Smooth muscle cell (in vitro differentiated cells): ENCODE results near the gene NKAIN4. TPM values are rescaled to one million over a fixed set of nuclear protein-coding genes. Genes with fewer than 3 reads are reported as not detected.

Experiments
- DNase-seq: peaks from one replicate; lab custom pipeline; 2025; ENCODE audit not compliant: unreplicated experiment; lab: John Stamatoyannopoulos, UW
- H2AFZ ChIP-seq: fragments of 200-600 bp; sonication (generic); 2 replicates; pipeline ENCODE4 v1.6.0; 2016; ENCODE audit warnings: antibody characterized with exemption, low read depth, mild to moderate bottlenecking
- H3F3A ChIP-seq: fragments of 200-600 bp; sonication (generic); 2 replicates; pipeline ENCODE4 v1.6.0; 2017; ENCODE audit warnings: antibody characterized with exemption, low read depth
- H3K27ac ChIP-seq: fragments of 200-600 bp; sonication (generic); 2 replicates; pipeline ENCODE4 v1.5.1; 2016; ENCODE audit warnings: low read depth, mild to moderate bottlenecking
- H3K27me3 ChIP-seq: fragments of 200-600 bp; sonication (generic); 2 replicates; pipeline ENCODE4 v1.6.1; 2016; ENCODE audit warnings: low read depth, mild to moderate bottlenecking
- H3K36me3 ChIP-seq: fragments of 200-600 bp; sonication (generic); 2 replicates; pipeline ENCODE4 v1.5.1; 2016; ENCODE audit warnings: low read depth
- H3K4me1 ChIP-seq: fragments of 200-600 bp; sonication (generic); 2 replicates; pipeline ENCODE4 v1.5.1; 2016; ENCODE audit warnings: low read depth
- H3K4me2 ChIP-seq: fragments of 200-600 bp; sonication (generic); 2 replicates; pipeline ENCODE4 v1.6.0; 2016; ENCODE audit warnings: mild to moderate bottlenecking
- H3K4me3 ChIP-seq: fragments of 200-600 bp; sonication (generic); 2 replicates; pipeline ENCODE4 v1.5.1; 2016; ENCODE audit warnings: mild to moderate bottlenecking
- H3K79me2 ChIP-seq: fragments of 200-600 bp; sonication (generic); 2 replicates; pipeline ENCODE4 v1.6.0; 2016; ENCODE audit warnings: low read depth, mild to moderate bottlenecking
- H3K9ac ChIP-seq: fragments of 200-600 bp; sonication (generic); 2 replicates; pipeline ENCODE4 v1.6.0; 2016; ENCODE audit warnings: low read depth
- H3K9me3 ChIP-seq: fragments of 200-600 bp; sonication (generic); replicated peaks from 2 replicates; pipeline ENCODE4 v1.5.1; 2016; ENCODE audit warnings: low read depth
- H4K20me1 ChIP-seq: fragments of 200-600 bp; sonication (generic); 2 replicates; pipeline ENCODE4 v1.6.0; 2016; ENCODE audit warnings: low read depth
- WGBS: methylation state at CpG from one replicate; pipeline ENCODE4 v1.1.7; 2016; ENCODE audit warnings: low lambda C conversion rate; 5-methylcytosine and 5-hydroxymethylcytosine counted together
- polyA plus RNA-seq: library from polyadenylated mRNA; unstranded; fragments of >200 nt; fragmentation: Nextera tagmentation; extraction: Ambion mirVana; gene quantifications from 2 replicates; pipeline ENCODE4 v1.2.1, GENCODE V29; 2016
- total RNA-seq: library from RNA; depleted of rRNA; stranded (reverse); fragments of >200 nt; gene quantifications from 2 replicates; pipeline ENCODE4 v1.2.3, GENCODE V29; 2014
- TF ChIP-seq, protein P1 (sequence below): fragments of 200-600 bp; sonication (generic); IDR thresholded peaks from 2 replicates; pipeline ENCODE4 v1.5.1; 2017; ENCODE audit warnings: borderline replicate concordance, mild to moderate bottlenecking, antibody characterized with exemption; ENCODE audit not compliant: insufficient read depth, poor library complexity, severe bottlenecking

Gene NKAIN4
- total and polyA plus RNA-seq, 2 experiments from 2014 or later: 19.8 to 50.0 TPM

- peaks cover 99% of the 10 kb centered on the region for H4K20me1 ChIP-seq
- H3K9me3 ChIP-seq: no peaks in the 10 kb centered on the region
- 97% methylated on average over 37 of the region's 38 CpGs for WGBS
Measured at GRCh38 chr20:63281742-63282665, 27.7 kb upstream of the NKAIN4 start.

GRCh38 chr20:63280929-63281545 is 26.8 kb upstream of the NKAIN4 start:
- Histone ChIP-seq H3K36me3 (peaks cover 9% of the 10 kb centered on the region), H3K9ac (no peak overlapping the region), H4K20me1 (peaks cover 99% of the 10 kb centered on the region), H3K4me1 (no peaks in the 10 kb centered on the region), H3K4me3 (no peak overlapping the region), H3K27me3 (no peaks in the 10 kb centered on the region), H3K4me2 (no peak overlapping the region), H3K9me3 (no peaks in the 10 kb centered on the region), H3K27ac (no peak overlapping the region), H3K79me2 (peaks cover 30% of the 10 kb centered on the region), H2AFZ (no peak overlapping the region), H3F3A (no peaks in the 10 kb centered on the region)
- 87% methylated on average over 16 of the region's 19 CpGs for WGBS
- TF ChIP-seq, protein P1, sequence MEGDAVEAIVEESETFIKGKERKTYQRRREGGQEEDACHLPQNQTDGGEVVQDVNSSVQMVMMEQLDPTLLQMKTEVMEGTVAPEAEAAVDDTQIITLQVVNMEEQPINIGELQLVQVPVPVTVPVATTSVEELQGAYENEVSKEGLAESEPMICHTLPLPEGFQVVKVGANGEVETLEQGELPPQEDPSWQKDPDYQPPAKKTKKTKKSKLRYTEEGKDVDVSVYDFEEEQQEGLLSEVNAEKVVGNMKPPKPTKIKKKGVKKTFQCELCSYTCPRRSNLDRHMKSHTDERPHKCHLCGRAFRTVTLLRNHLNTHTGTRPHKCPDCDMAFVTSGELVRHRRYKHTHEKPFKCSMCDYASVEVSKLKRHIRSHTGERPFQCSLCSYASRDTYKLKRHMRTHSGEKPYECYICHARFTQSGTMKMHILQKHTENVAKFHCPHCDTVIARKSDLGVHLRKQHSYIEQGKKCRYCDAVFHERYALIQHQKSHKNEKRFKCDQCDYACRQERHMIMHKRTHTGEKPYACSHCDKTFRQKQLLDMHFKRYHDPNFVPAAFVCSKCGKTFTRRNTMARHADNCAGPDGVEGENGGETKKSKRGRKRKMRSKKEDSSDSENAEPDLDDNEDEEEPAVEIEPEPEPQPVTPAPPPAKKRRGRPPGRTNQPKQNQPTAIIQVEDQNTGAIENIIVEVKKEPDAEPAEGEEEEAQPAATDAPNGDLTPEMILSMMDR: peak; percentile 20
- DNase-seq: no peak

More at GRCh38 chr20:63281742-63282665, 27.7 kb upstream of the NKAIN4 start:
- Histone ChIP-seq H3K9ac (no peak overlapping the region), H3F3A (no peaks in the 10 kb centered on the region), H3K27me3 (no peaks in the 10 kb centered on the region), H3K79me2 (peaks cover 21% of the 10 kb centered on the region), H3K4me3 (no peak overlapping the region), H3K27ac (no peak overlapping the region), H3K4me2 (no peak overlapping the region), H3K4me1 (no peaks in the 10 kb centered on the region), H3K36me3 (peaks cover 9% of the 10 kb centered on the region), H2AFZ (no peak overlapping the region)
- TF ChIP-seq, protein P1: no peak
- DNase-seq: no peak

DNA sequence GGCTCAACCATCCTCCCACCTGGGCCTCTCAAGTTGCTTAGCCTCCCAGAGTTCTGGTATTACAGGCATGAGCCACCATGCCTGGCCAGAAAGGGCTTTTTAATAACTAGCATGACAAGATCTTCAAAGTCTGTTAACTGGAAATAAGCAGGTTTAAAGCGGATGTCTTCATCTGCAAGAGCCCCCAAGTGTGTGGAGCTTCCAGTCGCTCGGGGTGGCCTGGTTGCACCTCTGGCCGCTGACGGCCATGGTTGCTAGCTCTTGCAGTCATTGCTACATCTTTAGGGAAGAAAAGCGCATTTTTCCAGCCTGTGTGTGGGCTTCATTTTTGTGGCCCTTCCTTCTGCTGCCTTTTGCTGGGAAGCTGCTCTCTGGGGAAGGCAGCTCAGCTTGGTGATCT is 26.1 kb upstream of the NKAIN4 start:
- Histone ChIP-seq H3K9me3 (no peaks in the 10 kb centered on the region), H3K4me2 (no peak overlapping the region), H3F3A (no peaks in the 10 kb centered on the region), H3K27ac (no peak overlapping the region), H3K27me3 (no peaks in the 10 kb centered on the region), H3K9ac (no peak overlapping the region), H2AFZ (no peak overlapping the region), H3K36me3 (peaks cover 7% of the 10 kb centered on the region), H3K79me2 (peaks cover 37% of the 10 kb centered on the region), H4K20me1 (peaks cover 99% of the 10 kb centered on the region), H3K4me3 (no peak overlapping the region), H3K4me1 (no peaks in the 10 kb centered on the region)
- DNase-seq: no peak
- 96% methylated on average over 6 of the region's 6 CpGs for WGBS
- TF ChIP-seq, protein P1: no peak
